SK-N-SH treated with all-trans-retinoic acid at 6 μM for 48 hours (cell line): ENCODE results near the gene LRAT.
"Not testable (repeated sequence)": the region's sequence is repeated elsewhere in the genome, so short reads cannot be mapped to it uniquely, and the experiment has no call there.

Source experiments
- ATAC-seq: fragments of 200-7000 bp; cut with Tn5 transposase; 3 replicates; pipeline ENCODE4 v1.9.1; 2020; ENCODE audit warnings: mild to moderate bottlenecking, moderate library complexity
- ARNTL ChIP-seq: fragments of 450-650 bp; formaldehyde crosslinking; IDR thresholded peaks from 2 replicates; pipeline ENCODE4 v1.5.0; 2020; ENCODE audit warnings: low read depth, mild to moderate bottlenecking, moderate library complexity, borderline replicate concordance
- BACH2 ChIP-seq: fragments of 250-450 bp; sonication (Bioruptor Pico); IDR thresholded peaks from 2 replicates; pipeline ENCODE4 v1.9.0; 2021; ENCODE audit warnings: mild to moderate bottlenecking, borderline replicate concordance
- CREB5 ChIP-seq: fragments of 250-450 bp; sonication (Bioruptor Pico); IDR thresholded peaks from 2 replicates; pipeline ENCODE4 v1.5.1; 2020; ENCODE audit warnings: low read depth, mild to moderate bottlenecking, moderate library complexity
- CSRNP3 ChIP-seq: fragments of 250-450 bp; sonication (Bioruptor Pico); IDR thresholded peaks from 2 replicates; pipeline ENCODE4 v1.5.1; 2021; ENCODE audit warnings: mild to moderate bottlenecking, moderate library complexity
- ESRRG ChIP-seq: fragments of 250-450 bp; sonication (Bioruptor Pico); IDR thresholded peaks from 2 replicates; pipeline ENCODE4 v1.6.1; 2021; ENCODE audit warnings: mild to moderate bottlenecking
- GLIS3 ChIP-seq: fragments of 250-450 bp; sonication (Bioruptor Pico); IDR thresholded peaks from 2 replicates; pipeline ENCODE4 v1.5.0; 2020; ENCODE audit warnings: mild to moderate bottlenecking, moderate library complexity
- ISL1 ChIP-seq: fragments of 250-450 bp; sonication (Bioruptor Pico); IDR thresholded peaks from 2 replicates; pipeline ENCODE4 v2.1.2; 2022; ENCODE audit warnings: mild to moderate bottlenecking, moderate library complexity
- OSR1 ChIP-seq: fragments of 250-450 bp; sonication (Bioruptor Pico); IDR thresholded peaks from 2 replicates; pipeline ENCODE4 v1.8.0; 2022; ENCODE audit warnings: moderate library complexity, mild to moderate bottlenecking, inconsistent platforms
- PATZ1 ChIP-seq: fragments of 250-450 bp; sonication (Bioruptor Pico); IDR thresholded peaks from 2 replicates; pipeline ENCODE4 v1.8.0; 2020; ENCODE audit warnings: mild to moderate bottlenecking, moderate library complexity, borderline replicate concordance
- POU6F1 ChIP-seq: fragments of 250-450 bp; sonication (Bioruptor Pico); IDR thresholded peaks from 2 replicates; pipeline ENCODE4 v1.8.0; 2021; ENCODE audit warnings: low read depth, mild to moderate bottlenecking, moderate library complexity, borderline replicate concordance
- PPARA ChIP-seq: fragments of 250-450 bp; sonication (Bioruptor Pico); IDR thresholded peaks from 2 replicates; pipeline ENCODE4 v1.5.0; 2020; ENCODE audit warnings: mild to moderate bottlenecking, borderline replicate concordance
- RARB ChIP-seq: fragments of 250-450 bp; sonication (Bioruptor Pico); IDR thresholded peaks from 2 replicates; pipeline ENCODE4 v1.8.0; 2021; ENCODE audit warnings: mild to moderate bottlenecking, moderate library complexity
- TCF4 ChIP-seq: fragments of 250-450 bp; sonication (Bioruptor Pico); IDR thresholded peaks from 2 replicates; pipeline ENCODE4 v1.8.0; 2021; ENCODE audit warnings: mild to moderate bottlenecking, moderate library complexity, borderline replicate concordance
- TOX ChIP-seq: fragments of 250-450 bp; sonication (Bioruptor Pico); IDR thresholded peaks from 2 replicates; pipeline ENCODE4 v1.8.0; 2021; ENCODE audit warnings: mild to moderate bottlenecking, moderate library complexity, borderline replicate concordance
- TSHZ2 ChIP-seq: fragments of 250-450 bp; sonication (Bioruptor Pico); IDR thresholded peaks from 2 replicates; pipeline ENCODE4 v1.5.0; 2020; ENCODE audit warnings: mild to moderate bottlenecking, moderate library complexity
- ZC3H10 ChIP-seq: fragments of 250-450 bp; sonication (Bioruptor Pico); IDR thresholded peaks from 2 replicates; pipeline ENCODE4 v1.5.1; 2021; ENCODE audit warnings: mild to moderate bottlenecking, moderate library complexity
- ZFP3 ChIP-seq: fragments of 250-450 bp; sonication (Bioruptor Pico); IDR thresholded peaks from 2 replicates; pipeline ENCODE4 v1.5.0; 2020; ENCODE audit warnings: mild to moderate bottlenecking, moderate library complexity
- ZFP30 ChIP-seq: fragments of 450-650 bp; formaldehyde crosslinking; IDR thresholded peaks from 2 replicates; pipeline ENCODE4 v1.5.0; 2022; ENCODE audit warnings: mild to moderate bottlenecking, moderate library complexity
- ZNF565 ChIP-seq: fragments of 450-650 bp; formaldehyde crosslinking; conservative IDR thresholded peaks from 2 replicates; pipeline ENCODE4 v1.5.0; 2020; ENCODE audit warnings: low read depth, mild to moderate bottlenecking, moderate library complexity
- ZNF70 ChIP-seq: fragments of 450-650 bp; formaldehyde crosslinking; IDR thresholded peaks from 2 replicates; pipeline ENCODE4 v1.5.0; 2020; ENCODE audit warnings: mild to moderate bottlenecking, moderate library complexity
- ZNF8 ChIP-seq: fragments of 450-650 bp; formaldehyde crosslinking; IDR thresholded peaks from 2 replicates; pipeline ENCODE4 v1.5.0; 2020; ENCODE audit warnings: mild to moderate bottlenecking, moderate library complexity

LRAT gene

GRCh38 chr4:154720618-154721267 lies 23.1 kb upstream of the LRAT start (continued):
- TF ChIP-seq CSRNP3 (CRISPR knock-in tag) (no peak), ESRRG (no peak), TCF4 (CRISPR knock-in tag) (no peak)

GRCh38 chr4:154722262-154722661 lies 21.5 kb upstream of the LRAT start:
- TF ChIP-seq CREB5 (CRISPR knock-in tag) (no peak), ISL1 (CRISPR knock-in tag) (no peak), ZNF70 (CRISPR knock-in tag) (no peak), POU6F1 (CRISPR knock-in tag) (no peak), GLIS3 (no peak), PPARA (no peak), RARB (CRISPR knock-in tag) (no peak), BACH2 (no peak), OSR1 (CRISPR knock-in tag) (no peak), TOX (no peak), ARNTL (no peak), ZFP30 (no peak), TCF4 (CRISPR knock-in tag) (no peak), ZNF8 (no peak), CSRNP3 (CRISPR knock-in tag) (no peak), ZFP3 (CRISPR knock-in tag) (no peak), ESRRG (no peak), PATZ1 (CRISPR knock-in tag) (no peak), ZNF565 (CRISPR knock-in tag) (no peak)
- ATAC-seq = no peak

- ATAC-seq = not testable (repeated sequence)
These were observed 20.2 kb upstream of the LRAT start for GRCh38 chr4:154723601-154724000.

- ATAC-seq = no peak
- TF ChIP-seq ZFP3 (CRISPR knock-in tag) (no peak), TSHZ2 (CRISPR knock-in tag) (no peak), CREB5 (CRISPR knock-in tag) (no peak), TCF4 (CRISPR knock-in tag) (no peak), PATZ1 (CRISPR knock-in tag) (no peak), ZC3H10 (no peak), TOX (no peak), ISL1 (CRISPR knock-in tag) (no peak), CSRNP3 (CRISPR knock-in tag) (no peak)
These were observed 16.3 kb upstream of the LRAT start for GRCh38 chr4:154727540-154727939.
